Mesothelial cell of epicardium (in vitro differentiated cells): ENCODE results near the gene SUV39H1. TPM values are rescaled to one million over a fixed set of nuclear protein-coding genes. Genes with fewer than 3 reads are reported as not detected.

Experiments used
- DNase-seq, 2 experiments: peaks; one replicate each; pipeline ENCODE4 v3.0.0; 2021; ENCODE audit warnings: low spot score in 2 of 2; ENCODE audit not compliant: unreplicated experiment in 2 of 2
- H3K27ac Mint-ChIP-seq: 2 replicates; pipeline ENCODE4 v1.8.0; 2021; ENCODE audit warnings: mixed read lengths
- H3K27me3 Mint-ChIP-seq: 2 replicates; pipeline ENCODE4 v1.8.0; 2021; ENCODE audit warnings: low read depth, mixed read lengths
- H3K36me3 Mint-ChIP-seq: 2 replicates; pipeline ENCODE4 v1.8.0; 2021; ENCODE audit warnings: mixed read lengths
- H3K4me1 Mint-ChIP-seq: 2 replicates; pipeline ENCODE4 v1.8.0; 2021; ENCODE audit warnings: mixed read lengths
- H3K4me3 Mint-ChIP-seq: 2 replicates; pipeline ENCODE4 v1.8.0; 2021; ENCODE audit warnings: mild to moderate bottlenecking, moderate library complexity, mixed read lengths
- H3K9me3 Mint-ChIP-seq: 2 replicates; pipeline ENCODE4 v1.8.0; 2021; ENCODE audit warnings: mixed read lengths
- total RNA-seq: library from RNA; stranded (reverse); gene quantifications from 3 replicates; pipeline ENCODE4 v1.2.1, GENCODE V29; 2021
- TF ChIP-seq, protein P1 (sequence below): fragments of 200-600 bp; sonication (generic); IDR thresholded peaks from one replicate; pipeline ENCODE4 v1.5.0; 2021; ENCODE audit warnings: antibody characterized with exemption; ENCODE audit not compliant: unreplicated experiment

Gene SUV39H1
- total RNA-seq, 1 donor from 2014 or later: 5.3 TPM

DNA sequence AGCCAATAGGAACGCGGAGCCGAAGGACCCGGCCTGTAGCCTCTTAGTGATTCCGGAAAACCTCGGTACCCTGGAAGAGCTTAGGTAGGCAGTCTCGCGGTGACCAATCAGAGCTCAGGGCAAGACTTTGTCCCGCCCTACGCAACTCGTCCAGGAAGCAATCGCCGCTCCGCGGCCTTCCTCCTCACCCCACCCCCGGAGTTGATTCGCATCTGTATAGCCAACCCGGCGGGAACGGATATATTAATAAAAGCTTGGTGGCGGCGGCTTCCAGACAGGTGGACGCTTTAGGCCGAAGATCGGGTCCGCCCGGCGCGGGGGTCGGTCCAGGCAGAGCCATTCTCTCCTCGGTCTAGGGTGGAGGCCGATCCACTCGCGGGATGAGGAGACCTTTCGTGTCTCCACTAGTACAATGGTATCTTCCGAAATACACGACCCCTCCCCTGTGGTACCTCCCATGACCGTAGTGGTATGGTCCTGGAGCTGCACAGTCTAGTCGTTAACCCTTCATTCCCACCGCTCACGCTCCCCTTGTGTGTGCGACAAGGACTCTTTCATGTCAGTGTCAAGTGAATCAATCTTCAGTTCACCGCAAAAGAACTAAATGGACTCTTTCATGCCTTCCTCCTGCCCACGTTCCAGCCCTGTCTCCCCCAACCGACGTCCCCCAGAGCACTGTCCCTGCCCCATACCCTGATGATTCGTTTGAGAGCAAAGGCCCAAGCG lies 40.8 kb downstream of the SUV39H1 start:
- peaks cover 15% of the 10 kb centered on the region for H3K9me3 Mint-ChIP-seq
- TF ChIP-seq, protein P1, sequence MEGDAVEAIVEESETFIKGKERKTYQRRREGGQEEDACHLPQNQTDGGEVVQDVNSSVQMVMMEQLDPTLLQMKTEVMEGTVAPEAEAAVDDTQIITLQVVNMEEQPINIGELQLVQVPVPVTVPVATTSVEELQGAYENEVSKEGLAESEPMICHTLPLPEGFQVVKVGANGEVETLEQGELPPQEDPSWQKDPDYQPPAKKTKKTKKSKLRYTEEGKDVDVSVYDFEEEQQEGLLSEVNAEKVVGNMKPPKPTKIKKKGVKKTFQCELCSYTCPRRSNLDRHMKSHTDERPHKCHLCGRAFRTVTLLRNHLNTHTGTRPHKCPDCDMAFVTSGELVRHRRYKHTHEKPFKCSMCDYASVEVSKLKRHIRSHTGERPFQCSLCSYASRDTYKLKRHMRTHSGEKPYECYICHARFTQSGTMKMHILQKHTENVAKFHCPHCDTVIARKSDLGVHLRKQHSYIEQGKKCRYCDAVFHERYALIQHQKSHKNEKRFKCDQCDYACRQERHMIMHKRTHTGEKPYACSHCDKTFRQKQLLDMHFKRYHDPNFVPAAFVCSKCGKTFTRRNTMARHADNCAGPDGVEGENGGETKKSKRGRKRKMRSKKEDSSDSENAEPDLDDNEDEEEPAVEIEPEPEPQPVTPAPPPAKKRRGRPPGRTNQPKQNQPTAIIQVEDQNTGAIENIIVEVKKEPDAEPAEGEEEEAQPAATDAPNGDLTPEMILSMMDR: no peak
- peak; percentile 69 to 82 for DNase-seq

DNA sequence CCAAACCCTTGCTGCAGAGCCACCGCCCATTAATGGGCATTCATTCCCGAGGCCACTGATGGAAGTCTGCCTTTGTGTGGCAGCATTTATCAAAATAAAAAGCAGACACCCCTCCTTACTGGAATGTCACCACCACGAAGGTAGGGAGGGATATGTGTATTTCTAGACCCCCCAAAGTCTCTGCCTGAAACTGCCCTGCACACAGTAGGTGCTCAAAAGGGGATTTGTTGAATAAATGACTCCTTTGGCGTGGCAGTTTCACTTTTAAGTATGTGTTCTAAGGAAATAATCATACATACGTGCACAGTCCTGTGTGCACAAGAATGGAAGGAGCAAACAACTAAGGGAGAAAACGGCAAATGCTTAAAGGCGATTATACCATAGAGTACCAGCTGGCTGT lies 41.4 kb downstream of the SUV39H1 start:
- Mint-ChIP-seq H3K4me3 (peak overlapping the region; percentile 83), H3K36me3 (no peaks in the 10 kb centered on the region), H3K27ac (peak overlapping the region; percentile 98), H3K27me3 (no peaks in the 10 kb centered on the region), H3K9me3 (peaks cover 14% of the 10 kb centered on the region), H3K4me1 (peaks cover 15% of the 10 kb centered on the region)
- TF ChIP-seq, protein P1: no peak
- no peak for DNase-seq

More for the DNA sequence above, 40.8 kb downstream of the SUV39H1 start:
- H3K4me3 Mint-ChIP-seq: peak overlapping the region; percentile 83
- H3K27me3 Mint-ChIP-seq: no peaks in the 10 kb centered on the region
- peaks cover 15% of the 10 kb centered on the region for H3K4me1 Mint-ChIP-seq
- H3K27ac Mint-ChIP-seq: peak overlapping the region; percentile 98
- H3K36me3 Mint-ChIP-seq: no peaks in the 10 kb centered on the region

DNA sequence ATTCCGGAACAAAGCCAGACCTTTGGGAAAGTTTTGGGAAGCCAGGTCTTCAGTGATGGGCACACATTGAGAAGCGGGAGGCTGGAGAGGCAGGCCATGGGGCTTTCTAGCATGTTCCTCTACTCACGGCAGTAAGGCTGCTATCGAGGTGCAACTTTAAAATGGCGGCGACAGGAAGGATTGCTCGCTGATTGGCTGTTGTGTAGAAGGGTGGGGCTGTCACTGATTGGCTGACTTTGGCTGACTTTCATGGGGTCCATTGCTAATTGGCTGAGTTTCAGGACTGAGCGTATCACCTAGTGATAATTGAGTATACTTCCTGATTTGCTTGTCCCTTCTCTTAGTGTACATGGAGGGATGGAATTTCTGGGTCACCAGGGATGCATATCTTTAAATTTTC lies 45.3 kb downstream of the SUV39H1 start:
- H3K4me3 Mint-ChIP-seq: no peak overlapping the region
- H3K9me3 Mint-ChIP-seq: peaks cover 13% of the 10 kb centered on the region
- no peaks in the 10 kb centered on the region for H3K36me3 Mint-ChIP-seq
- peaks cover 9% of the 10 kb centered on the region for H3K4me1 Mint-ChIP-seq
- no peak overlapping the region for H3K27ac Mint-ChIP-seq
- TF ChIP-seq, protein P1: no peak
- DNase-seq: no peak
- no peaks in the 10 kb centered on the region for H3K27me3 Mint-ChIP-seq

GRCh38 chrX:48745222-48745621 lies 48.7 kb downstream of the SUV39H1 start:
- H3K27ac Mint-ChIP-seq: no peak overlapping the region
- no peaks in the 10 kb centered on the region for H3K36me3 Mint-ChIP-seq
- TF ChIP-seq, protein P1: no peak
- no peak for DNase-seq
- H3K9me3 Mint-ChIP-seq: peaks cover 18% of the 10 kb centered on the region
- peaks cover 4% of the 10 kb centered on the region for H3K4me1 Mint-ChIP-seq
- no peak overlapping the region for H3K4me3 Mint-ChIP-seq
- H3K27me3 Mint-ChIP-seq: no peaks in the 10 kb centered on the region

GRCh38 chrX:48747415-48748016 lies 51.0 kb downstream of the SUV39H1 start:
- H3K36me3 Mint-ChIP-seq: no peaks in the 10 kb centered on the region
- peaks cover 10% of the 10 kb centered on the region for H3K9me3 Mint-ChIP-seq
- TF ChIP-seq, protein P1: no peak
- H3K4me1 Mint-ChIP-seq: peaks cover 4% of the 10 kb centered on the region
- H3K4me3 Mint-ChIP-seq: no peak overlapping the region
- H3K27me3 Mint-ChIP-seq: no peaks in the 10 kb centered on the region
- DNase-seq: no peak
- peak overlapping the region; percentile 53 for H3K27ac Mint-ChIP-seq
